CD14-positive monocyte (primary cell): ENCODE data around the gene ELN. TPM values are rescaled to one million over a fixed set of nuclear protein-coding genes. Genes with fewer than 3 reads are reported as not detected.

ENCODE experiments used
- DNase-seq, 3 donors: peaks; one replicate each; pipeline ENCODE4 v3.0.0-alpha.2; 2011 to 2022
- H2AFZ ChIP-seq: 2 replicates; pipeline ENCODE4 v1.6.0; 2012; ENCODE audit warnings: mild to moderate bottlenecking, low read depth, low read length, inconsistent platforms; ENCODE audit not compliant: insufficient read depth, poor library complexity, severe bottlenecking
- H3K27ac ChIP-seq, 2 donors: 1 replicate in 1 of 2; 2 replicates in 1 of 2; pipeline ENCODE4 v1.5.1; 2012 to 2013; ENCODE audit warnings: low read length in 2 of 2, control low read depth in 1 of 2, inconsistent platforms in 1 of 2, low read depth in 1 of 2, mild to moderate bottlenecking in 1 of 2
- H3K27me3 ChIP-seq, 2 donors: one replicate each; pipeline versions ENCODE4 v1.6.0 to v1.6.1; 2011 to 2013; ENCODE audit warnings: low read length in 2 of 2; ENCODE audit not compliant: control insufficient read depth in 2 of 2, insufficient read depth in 2 of 2
- H3K36me3 ChIP-seq, 2 donors: replicated peaks in 1 of 2; 1 replicate in 1 of 2; 2 replicates in 1 of 2; pipeline versions ENCODE4 v1.5.1 to v1.6.1; 2012 to 2013; ENCODE audit warnings: low read length in 2 of 2, control low read depth in 1 of 2, inconsistent platforms in 1 of 2, mild to moderate bottlenecking in 1 of 2; ENCODE audit not compliant: insufficient read depth in 2 of 2, control insufficient read depth in 1 of 2
- H3K4me1 ChIP-seq, 2 donors: 1 replicate in 1 of 2; 2 replicates in 1 of 2; pipeline versions ENCODE4 v1.5.1 to v1.6.1; 2012 to 2013; ENCODE audit warnings: low read length in 2 of 2, control low read depth in 1 of 2, inconsistent platforms in 1 of 2, mild to moderate bottlenecking in 1 of 2, moderate library complexity in 1 of 2; ENCODE audit not compliant: insufficient read depth in 2 of 2, control insufficient read depth in 1 of 2
- H3K4me2 ChIP-seq: replicated peaks from 2 replicates; pipeline ENCODE3; 2012; ENCODE audit warnings: low read length, moderate library complexity, mild to moderate bottlenecking; ENCODE audit not compliant: poor library complexity, severe bottlenecking; ENCODE audit errors: extremely low read depth
- H3K4me3 ChIP-seq, 3 experiments: fragments of 200-600 bp in 1 of 3; sonication (generic) in 1 of 3; replicated peaks in 1 of 3; 1 replicate in 2 of 3; 2 replicates in 1 of 3; pipeline ENCODE4 v1.5.1; 2011 to 2013; ENCODE audit warnings: low read length in 3 of 3, mild to moderate bottlenecking in 3 of 3, control low read depth in 2 of 3, low read depth in 2 of 3, inconsistent platforms in 1 of 3, moderate library complexity in 1 of 3
- H3K79me2 ChIP-seq: 2 replicates; pipeline ENCODE4 v1.6.0; 2012; ENCODE audit warnings: mild to moderate bottlenecking, control low read depth, inconsistent platforms, low read length, moderate library complexity; ENCODE audit not compliant: insufficient read depth
- H3K9ac ChIP-seq: 2 replicates; pipeline ENCODE4 v1.6.0; 2017; ENCODE audit warnings: low read length, mild to moderate bottlenecking; ENCODE audit not compliant: insufficient read depth, poor library complexity, severe bottlenecking
- H3K9me3 ChIP-seq, 2 donors: replicated peaks in 1 of 2; 1 replicate in 1 of 2; 2 replicates in 1 of 2; pipeline versions ENCODE4 v1.5.1 to v1.6.1; 2012 to 2013; ENCODE audit warnings: low read length in 2 of 2, control low read depth in 1 of 2; ENCODE audit not compliant: control insufficient read depth in 1 of 2, insufficient read depth in 1 of 2
- H4K20me1 ChIP-seq: 2 replicates; pipeline ENCODE4 v1.6.0; 2012; ENCODE audit warnings: mild to moderate bottlenecking, low read length, control low read depth, moderate library complexity; ENCODE audit not compliant: insufficient read depth
- H3K27ac Mint-ChIP-seq, 7 donors: one replicate each; pipeline ENCODE4 v1.8.0; 2020; ENCODE audit warnings: mild to moderate bottlenecking in 7 of 7, mixed read lengths in 7 of 7, moderate library complexity in 6 of 7, inconsistent platforms in 2 of 7
- H3K27me3 Mint-ChIP-seq, 3 donors: one replicate each; pipeline ENCODE4 v1.8.0; 2021 to 2022; ENCODE audit warnings: low read depth in 3 of 3, mild to moderate bottlenecking in 3 of 3, mixed read lengths in 3 of 3, moderate library complexity in 3 of 3, inconsistent platforms in 1 of 3
- H3K36me3 Mint-ChIP-seq, 2 donors: one replicate each; pipeline ENCODE4 v1.8.0; 2020; ENCODE audit warnings: mixed read lengths in 2 of 2, inconsistent platforms in 1 of 2, mild to moderate bottlenecking in 1 of 2
- H3K4me1 Mint-ChIP-seq: one replicate; pipeline ENCODE4 v1.8.0; 2020; ENCODE audit warnings: mild to moderate bottlenecking, mixed read lengths
- H3K4me3 Mint-ChIP-seq, 2 donors: one replicate each; pipeline ENCODE4 v1.8.0; 2020; ENCODE audit warnings: mild to moderate bottlenecking in 2 of 2, mixed read lengths in 2 of 2, moderate library complexity in 1 of 2
- H3K9me3 Mint-ChIP-seq, 7 donors: one replicate each; pipeline ENCODE4 v1.8.0; 2020 to 2022; ENCODE audit warnings: mixed read lengths in 7 of 7, mild to moderate bottlenecking in 6 of 7, moderate library complexity in 6 of 7, inconsistent platforms in 2 of 7
- WGBS: methylation state at CpG from one replicate; pipeline ENCODE4 v1.1.5; 2013; ENCODE audit warnings: missing lambda C conversion rate; ENCODE audit not compliant: insufficient coverage; 5-methylcytosine and 5-hydroxymethylcytosine counted together
- intact Hi-C, 2 donors: fragments of 100-400 bp; cut with micrococcal nuclease; formaldehyde crosslinking; loops; one replicate each; pipeline versions ENCODE4 v1.15.0 to v1.15.1; 2023
- polyA plus RNA-seq, 3 donors: library from polyadenylated mRNA; depleted of rRNA in 1 of 3; unstranded in 2 of 3; stranded (reverse) in 1 of 3; fragments of 300-500 nt in 2 of 3; fragments of >200 nt in 1 of 3; fragmentation: Illumina TruSeq in 2 of 3; gene quantifications; 1 replicate in 2 of 3; 2 replicates in 1 of 3; pipeline ENCODE4 v1.2.3, GENCODE V29; 2012 to 2021
- TF ChIP-seq, protein P1 (sequence below): fragments of 200-600 bp; IDR thresholded peaks from one replicate; pipeline ENCODE4 v1.8.0; 2022; ENCODE audit warnings: antibody characterized with exemption, mild to moderate bottlenecking

The ELN gene
- polyA plus RNA-seq, 3 donors: not detected

DNA sequence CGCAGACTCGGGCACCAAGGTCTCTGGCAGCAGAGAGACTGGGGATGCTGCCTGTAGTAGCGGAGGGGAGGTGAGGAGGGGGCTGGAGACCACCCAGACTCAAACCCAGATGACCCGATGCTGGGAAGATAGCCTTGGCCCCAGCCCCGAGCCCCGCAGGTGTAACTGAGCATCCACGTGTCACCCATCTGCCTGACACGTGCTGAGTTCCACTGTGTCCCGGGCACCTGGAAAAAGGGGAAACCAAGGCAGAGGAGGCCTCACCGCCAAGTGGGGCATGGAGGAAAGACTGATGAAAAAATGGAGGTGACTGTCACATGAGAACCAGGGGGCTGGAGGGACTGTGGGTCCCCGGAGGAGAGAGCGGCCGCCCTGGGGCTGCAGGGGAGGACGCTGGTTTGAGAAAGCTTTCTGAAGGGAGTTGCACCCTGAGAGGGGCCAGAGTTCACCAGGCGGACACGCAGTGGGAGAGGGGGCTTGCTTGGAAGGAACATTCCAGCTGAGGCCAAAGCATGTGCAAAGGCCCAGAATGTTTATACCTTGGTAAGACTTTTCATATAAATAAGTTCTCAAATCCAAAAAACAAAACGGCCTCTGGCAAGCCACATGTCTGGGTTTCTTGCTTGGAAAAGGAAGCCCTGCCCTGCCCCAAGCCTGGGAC, 27.4 kb upstream of the ELN start:
- no peaks in the 10 kb centered on the region for H3K36me3 Mint-ChIP-seq
- peaks cover 7 to 16% (median 13%) of the 10 kb centered on the region in 3 donors for H3K27me3 Mint-ChIP-seq
- WGBS: 93% methylated on average over 14 of the region's 17 CpGs
- no peaks in the 10 kb centered on the region for H3K27me3 ChIP-seq
- intact Hi-C loops: no loop called here
- no peaks in the 10 kb centered on the region for H4K20me1 ChIP-seq
- peaks cover 3 to 6% of the 10 kb centered on the region in 2 donors for H3K9me3 ChIP-seq
- no peak overlapping the region for H3K4me2 ChIP-seq
- no peak overlapping the region for H3K4me3 ChIP-seq
- no peak overlapping the region for H3K27ac ChIP-seq
- no peak overlapping the region for H3K9ac ChIP-seq
- H3K9me3 Mint-ChIP-seq: peaks cover under 1 to 18% (median 3%) of the 10 kb centered on the region in 7 donors
- peaks cover 28% of the 10 kb centered on the region for H3K4me1 Mint-ChIP-seq
- no peaks in the 10 kb centered on the region for H3K79me2 ChIP-seq
- H3K36me3 ChIP-seq: no peaks in the 10 kb centered on the region
- H3K4me1 ChIP-seq: peaks cover 18 to 25% of the 10 kb centered on the region in 2 donors
- no peak for DNase-seq
- H3K27ac Mint-ChIP-seq: peak overlapping the region in 1 of 7 donors; percentile 68
- TF ChIP-seq, protein P1, sequence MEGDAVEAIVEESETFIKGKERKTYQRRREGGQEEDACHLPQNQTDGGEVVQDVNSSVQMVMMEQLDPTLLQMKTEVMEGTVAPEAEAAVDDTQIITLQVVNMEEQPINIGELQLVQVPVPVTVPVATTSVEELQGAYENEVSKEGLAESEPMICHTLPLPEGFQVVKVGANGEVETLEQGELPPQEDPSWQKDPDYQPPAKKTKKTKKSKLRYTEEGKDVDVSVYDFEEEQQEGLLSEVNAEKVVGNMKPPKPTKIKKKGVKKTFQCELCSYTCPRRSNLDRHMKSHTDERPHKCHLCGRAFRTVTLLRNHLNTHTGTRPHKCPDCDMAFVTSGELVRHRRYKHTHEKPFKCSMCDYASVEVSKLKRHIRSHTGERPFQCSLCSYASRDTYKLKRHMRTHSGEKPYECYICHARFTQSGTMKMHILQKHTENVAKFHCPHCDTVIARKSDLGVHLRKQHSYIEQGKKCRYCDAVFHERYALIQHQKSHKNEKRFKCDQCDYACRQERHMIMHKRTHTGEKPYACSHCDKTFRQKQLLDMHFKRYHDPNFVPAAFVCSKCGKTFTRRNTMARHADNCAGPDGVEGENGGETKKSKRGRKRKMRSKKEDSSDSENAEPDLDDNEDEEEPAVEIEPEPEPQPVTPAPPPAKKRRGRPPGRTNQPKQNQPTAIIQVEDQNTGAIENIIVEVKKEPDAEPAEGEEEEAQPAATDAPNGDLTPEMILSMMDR: no peak
- no peak overlapping the region for H3K4me3 Mint-ChIP-seq
- no peak overlapping the region for H2AFZ ChIP-seq

DNA sequence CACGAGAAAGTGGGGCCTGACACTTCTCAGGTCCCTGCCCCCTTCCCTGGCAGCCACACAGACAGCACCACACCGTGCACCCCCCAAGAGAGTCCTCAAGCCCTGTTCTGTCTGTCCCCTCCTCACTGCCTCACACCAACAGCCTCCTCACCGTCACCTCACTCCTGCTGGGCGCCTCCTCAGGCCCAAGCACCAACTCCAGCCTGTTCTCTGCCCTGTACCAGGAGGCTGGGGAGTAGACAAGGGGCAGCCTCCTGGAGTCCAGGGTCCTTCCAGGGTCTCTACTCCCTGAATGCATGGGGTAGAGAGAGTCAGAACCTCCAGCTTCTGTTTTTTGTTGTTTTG, 26.9 kb upstream of the ELN start:
- WGBS: 49% methylated on average over 2 of the region's 4 CpGs

More for the DNA sequence above, 26.9 kb upstream of the ELN start:
- H3K4me2 ChIP-seq: no peak overlapping the region
- Mint-ChIP-seq H3K4me1 (peaks cover 28% of the 10 kb centered on the region), H3K27me3 (peaks cover 7 to 18% (median 15%) of the 10 kb centered on the region in 3 donors), H3K36me3 (no peaks in the 10 kb centered on the region), H3K4me3 (no peak overlapping the region), H3K27ac (no peak overlapping the region), H3K9me3 (peaks cover 0 to 17% (median 0%) of the 10 kb centered on the region in 7 donors)
- DNase-seq: no peak
- TF ChIP-seq, protein P1: no peak
- no peaks in the 10 kb centered on the region for H4K20me1 ChIP-seq
- no peaks in the 10 kb centered on the region for H3K79me2 ChIP-seq
- no peak overlapping the region for H3K4me3 ChIP-seq
- H3K27me3 ChIP-seq: no peaks in the 10 kb centered on the region
- H3K36me3 ChIP-seq: no peaks in the 10 kb centered on the region
- peaks cover 0 to under 1% of the 10 kb centered on the region in 2 donors for H3K9me3 ChIP-seq
- H2AFZ ChIP-seq: no peak overlapping the region
- H3K4me1 ChIP-seq: peaks cover 18 to 25% of the 10 kb centered on the region in 2 donors
- intact Hi-C loops: no loop called here
- no peak overlapping the region for H3K27ac ChIP-seq
- H3K9ac ChIP-seq: no peak overlapping the region
